GM21786 (cell line): ENCODE measurements around the gene SDK1.

ENCODE experiments used
- ATAC-seq: cut with Tn5 transposase; IDR thresholded peaks from one replicate; pipeline ENCODE4 v1.9.1; 2021; ENCODE audit not compliant: unreplicated experiment

Gene SDK1

DNA sequence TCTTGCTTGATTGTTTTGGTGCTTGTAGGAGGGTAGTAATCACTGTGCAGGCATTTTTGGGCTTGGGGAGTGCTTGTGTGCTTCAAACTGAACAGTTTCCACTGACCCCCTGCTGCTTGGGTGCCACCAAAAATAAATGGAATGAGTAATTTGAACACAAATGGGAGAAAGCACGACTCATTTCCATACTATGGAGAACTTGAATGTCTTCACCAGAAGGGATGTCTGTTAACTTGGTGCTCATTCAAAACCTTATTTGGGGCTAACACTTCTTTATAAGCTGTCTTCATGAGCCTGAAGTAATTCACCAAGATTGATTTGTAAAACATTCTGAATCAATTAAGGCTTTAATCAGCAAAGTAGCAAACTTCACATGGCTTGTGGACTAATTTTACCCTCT is 560.3 kb downstream of the SDK1 start:
- no peak for ATAC-seq

DNA sequence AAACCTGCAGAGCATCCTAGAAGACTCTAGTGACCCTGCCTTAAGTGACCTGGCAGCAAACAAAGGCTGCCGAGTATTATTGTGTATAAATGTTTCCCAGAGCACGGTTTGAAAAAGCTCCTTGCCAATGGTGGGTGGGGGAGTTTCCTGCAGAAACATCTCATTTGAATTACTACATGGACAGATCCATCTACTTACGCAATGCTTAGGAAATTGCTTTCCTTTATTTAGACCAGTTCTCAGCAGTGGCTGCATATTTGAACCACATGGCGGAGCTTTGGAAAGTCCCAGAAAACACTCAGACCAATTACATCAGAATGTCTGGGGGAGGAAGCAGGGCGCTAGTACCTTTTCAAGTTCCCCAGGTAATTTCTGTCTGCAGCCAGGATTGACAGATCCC is 560.9 kb downstream of the SDK1 start:
- no peak for ATAC-seq

DNA sequence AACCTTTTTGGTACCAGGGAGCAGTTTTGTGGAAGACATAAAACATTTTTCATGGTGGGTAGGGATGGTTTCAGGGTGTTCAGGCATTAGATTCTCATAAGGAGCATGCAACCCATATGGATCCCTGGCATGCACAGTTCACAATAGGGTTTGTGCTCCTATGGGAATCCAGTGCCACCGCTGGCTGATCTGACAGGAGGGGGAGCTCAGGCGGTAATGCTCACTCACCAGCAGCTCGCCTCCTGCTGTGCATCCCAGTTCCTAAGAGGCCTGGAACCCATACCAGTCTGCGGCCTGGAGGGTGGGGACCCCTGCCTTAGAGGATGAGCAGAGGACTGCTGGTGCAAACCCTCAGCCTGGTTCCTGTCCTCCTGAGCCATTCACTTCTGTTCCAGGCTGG is 561.7 kb downstream of the SDK1 start:
- no peak for ATAC-seq

DNA sequence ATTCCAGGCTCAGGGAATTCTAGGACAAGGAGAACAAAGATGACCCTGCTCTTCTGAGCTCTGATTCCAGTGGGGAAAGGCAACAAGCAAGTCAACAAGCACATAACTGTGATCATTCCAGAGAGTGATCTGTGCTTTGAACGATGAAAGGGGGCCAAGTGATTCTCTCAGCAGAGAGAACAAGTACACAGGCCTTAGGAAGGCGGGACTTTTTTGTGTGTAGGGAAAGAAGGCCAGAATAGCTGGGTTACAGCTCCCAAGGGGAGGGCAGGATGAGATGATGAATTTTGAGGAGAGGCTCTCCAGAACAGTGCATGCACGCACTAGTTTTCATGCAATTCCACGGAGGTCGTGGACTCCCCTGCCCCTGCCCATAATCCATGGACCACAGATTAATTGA is 565.2 kb downstream of the SDK1 start:
- no peak for ATAC-seq

DNA sequence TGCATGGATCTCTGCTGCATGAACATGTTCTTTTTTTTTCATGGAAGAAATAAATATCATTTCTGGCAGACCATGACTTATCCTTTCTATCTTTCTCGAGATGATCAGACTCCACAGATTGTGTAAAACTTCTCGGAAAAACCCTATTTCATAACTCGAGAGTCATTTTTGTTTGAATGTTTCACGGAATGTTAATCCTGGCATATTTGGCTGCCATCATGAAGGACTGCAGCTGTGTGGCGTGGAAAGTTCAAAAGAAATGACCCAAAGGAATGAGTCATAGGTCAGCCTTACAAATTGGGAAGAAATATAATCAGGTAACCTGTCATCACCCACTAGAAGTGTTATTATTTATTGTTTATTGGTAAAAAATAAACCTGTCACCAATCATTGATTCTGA is 566.8 kb downstream of the SDK1 start:
- no peak for ATAC-seq

DNA sequence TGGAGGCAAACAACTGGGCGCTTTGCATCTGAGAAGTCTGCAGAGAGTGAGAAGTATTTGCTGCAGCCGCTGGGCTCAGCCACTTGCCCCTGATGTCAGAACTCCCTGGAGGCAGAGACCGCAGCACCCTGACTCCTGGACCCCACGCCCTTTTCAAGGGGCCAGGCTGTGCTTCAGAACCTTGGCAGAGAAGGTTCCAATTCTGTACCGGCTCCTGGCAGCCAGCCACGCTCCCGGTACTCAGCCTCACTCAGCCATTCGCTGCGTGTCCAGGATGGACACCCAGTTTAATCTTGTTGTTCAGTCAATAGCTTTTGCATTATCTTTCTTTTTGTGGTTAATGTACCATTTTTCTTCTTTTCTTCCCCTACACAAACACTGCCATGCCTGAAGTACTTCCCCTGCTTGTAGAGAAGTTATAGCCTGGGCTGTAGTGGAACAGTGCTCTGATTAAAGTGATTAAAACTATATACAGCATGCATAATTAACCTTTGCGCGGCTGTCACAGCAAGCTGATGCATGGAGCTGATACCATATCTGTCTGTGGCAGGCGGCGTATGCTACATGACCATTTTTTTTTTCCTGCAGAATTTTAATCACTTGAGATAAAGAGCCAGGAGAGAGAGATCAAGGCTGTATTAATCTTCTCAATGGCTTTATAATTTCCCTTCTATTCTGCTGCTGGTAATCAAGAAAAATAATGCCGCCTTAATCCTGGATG is 578.5 kb downstream of the SDK1 start:
- ATAC-seq = no peak

DNA sequence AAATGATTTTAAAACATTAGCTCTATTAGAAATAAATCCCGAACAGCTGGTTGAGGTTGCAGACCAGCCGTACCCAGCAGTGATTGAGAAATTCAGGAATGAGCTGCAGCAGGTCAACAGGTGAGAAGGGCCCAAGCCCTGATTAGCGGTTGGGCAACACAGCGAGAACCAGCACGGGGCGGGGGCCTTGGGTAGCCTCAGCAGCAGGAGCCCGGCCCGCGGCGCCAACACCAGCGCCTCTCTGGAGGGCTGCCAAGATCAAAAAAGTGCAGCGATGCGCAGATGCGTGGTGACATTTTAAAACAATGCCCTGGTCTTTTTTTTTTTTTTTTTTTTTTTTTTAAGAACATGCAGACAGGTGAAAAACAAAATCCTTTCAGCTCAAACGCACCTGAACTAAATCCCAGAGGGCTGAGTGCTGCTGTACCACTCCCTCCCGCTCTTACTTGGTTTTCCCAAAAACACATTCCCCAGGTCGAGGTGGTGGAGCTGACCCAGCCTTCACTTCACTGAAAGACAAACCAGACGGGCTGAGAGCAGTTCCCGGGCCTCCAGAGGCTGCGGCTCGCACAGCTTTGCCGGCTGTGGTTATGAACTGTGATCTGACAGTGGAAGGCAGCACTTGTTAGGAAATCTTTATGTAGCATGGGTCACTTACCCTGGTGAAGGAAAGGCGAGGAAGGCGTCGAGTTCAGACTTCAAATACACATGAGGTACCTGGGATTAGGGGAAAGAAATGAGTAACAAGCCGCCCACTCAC is 579.4 kb downstream of the SDK1 start:
- no peak for ATAC-seq

DNA sequence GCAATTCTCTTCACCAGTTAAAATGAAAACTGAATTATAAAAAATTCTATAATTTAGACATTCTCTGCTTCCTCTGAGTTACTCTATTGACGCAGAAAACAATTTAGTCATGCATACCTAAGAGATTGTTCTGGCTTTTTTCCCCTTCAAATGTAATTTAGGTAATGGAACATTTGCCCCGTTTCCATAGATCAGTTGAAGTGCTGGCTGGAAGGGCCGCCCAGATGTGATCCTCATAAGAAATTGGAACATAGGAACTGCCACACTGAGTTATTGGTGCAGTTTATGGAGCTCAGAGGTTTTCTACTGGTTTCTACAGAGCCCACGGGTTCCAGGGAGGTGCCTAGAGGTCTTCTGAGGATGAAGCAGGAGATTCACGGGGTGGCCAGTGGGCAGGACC is 581.7 kb downstream of the SDK1 start:
- no peak for ATAC-seq

DNA sequence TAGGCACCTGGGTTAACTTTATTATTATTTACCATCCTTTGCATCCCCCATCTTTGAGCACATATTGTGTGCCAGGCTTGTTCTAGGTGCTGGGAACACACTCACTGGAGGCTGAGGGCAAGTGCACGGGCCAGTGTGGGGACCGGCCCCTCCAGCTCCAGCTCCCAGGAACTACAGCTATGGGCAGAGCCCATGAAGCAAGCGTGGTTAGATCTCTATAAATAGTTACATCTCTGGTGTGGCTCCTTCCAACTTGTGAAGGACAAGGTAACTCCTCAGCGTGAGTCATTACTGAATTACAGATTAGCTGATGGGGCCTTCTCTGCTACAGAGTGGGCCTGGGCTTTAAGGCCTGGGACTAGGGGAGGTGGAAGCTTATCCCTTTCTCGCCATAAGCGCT is 583.5 kb downstream of the SDK1 start:
- ATAC-seq = no peak

DNA sequence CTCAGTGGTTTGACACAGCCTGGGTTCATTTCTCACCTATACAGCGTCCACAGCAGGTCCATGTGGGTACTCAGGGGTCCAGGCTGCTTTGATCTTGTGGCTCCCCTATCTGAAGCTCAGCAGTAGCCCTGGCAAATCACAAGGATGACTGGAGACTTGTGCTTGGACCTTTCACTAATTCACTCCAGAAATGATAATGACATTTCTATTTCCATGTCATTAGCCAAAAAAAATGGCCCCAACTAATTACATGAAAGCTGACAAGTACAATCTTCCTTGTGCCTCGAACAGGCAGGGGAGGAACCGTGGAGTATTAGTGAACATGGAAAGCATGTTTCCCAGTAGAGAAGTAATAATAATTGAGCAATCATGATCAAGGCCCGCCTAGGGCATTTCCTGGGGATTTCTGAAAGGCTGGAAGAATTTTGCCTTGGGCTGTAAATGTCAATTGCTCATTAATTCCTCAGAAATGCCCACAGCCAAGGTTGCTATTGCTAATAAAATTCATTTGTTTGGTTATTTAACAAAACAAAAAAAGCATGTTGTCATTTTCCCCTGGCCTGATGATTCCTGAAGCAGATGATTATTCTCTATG is 586.1 kb downstream of the SDK1 start:
- ATAC-seq = no peak

DNA sequence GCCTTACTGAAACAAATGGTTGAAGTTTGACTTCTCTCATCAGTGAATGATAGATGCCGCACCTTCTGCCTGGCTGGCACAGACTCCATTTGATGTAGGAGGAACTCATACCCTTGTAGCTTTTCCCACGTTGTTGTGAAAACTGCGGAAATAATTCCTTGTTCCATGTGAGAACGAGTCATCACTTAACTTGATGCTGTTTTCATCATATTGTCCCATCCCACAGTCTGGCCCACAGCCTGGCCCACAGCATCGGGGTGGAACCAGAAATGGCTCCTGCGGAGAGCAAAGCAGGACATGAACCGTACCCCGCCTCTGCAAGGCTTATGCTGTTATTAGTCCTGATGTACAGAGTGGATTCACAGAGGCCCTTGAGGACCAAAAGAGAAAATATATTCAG is 587.0 kb downstream of the SDK1 start:
- no peak for ATAC-seq

DNA sequence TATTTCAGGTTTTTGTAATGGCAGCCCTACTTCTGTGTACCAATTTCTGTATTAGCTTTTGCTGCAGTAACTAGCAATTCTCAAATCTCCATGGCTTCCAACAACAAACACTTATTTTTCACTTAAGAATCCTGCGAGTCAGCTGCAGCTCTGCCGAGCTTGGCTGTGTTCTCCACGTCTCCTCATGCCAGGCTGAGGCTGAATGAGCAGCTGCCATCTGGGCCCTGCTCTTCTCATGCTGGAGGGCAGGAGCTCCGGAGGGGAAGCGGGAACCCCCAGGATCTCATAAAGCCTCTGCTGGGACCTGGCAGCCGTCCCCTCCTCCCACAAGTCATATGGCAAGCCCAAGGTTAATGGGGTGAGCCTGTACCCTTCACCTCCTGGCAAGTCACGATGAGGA is 591.1 kb downstream of the SDK1 start:
- no peak for ATAC-seq

DNA sequence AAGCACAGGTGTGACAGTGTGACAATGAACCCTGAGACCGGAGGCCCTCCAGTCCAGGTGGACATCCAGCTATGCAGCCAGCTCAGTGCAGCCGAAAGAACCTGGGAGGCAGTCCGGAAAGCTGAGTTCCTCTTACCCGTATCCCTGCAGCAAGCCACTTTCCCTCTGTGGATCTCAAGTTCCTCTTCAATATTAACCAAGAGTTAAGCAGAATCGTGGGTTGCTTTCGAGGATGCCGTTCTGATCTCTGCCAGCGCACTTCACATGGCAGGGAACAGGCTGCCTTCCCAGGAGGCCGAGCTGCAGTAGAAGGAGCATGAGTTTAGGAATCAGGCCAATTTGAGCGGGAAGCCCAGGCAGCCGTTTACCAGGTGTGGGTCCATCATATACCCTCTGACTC is 591.6 kb downstream of the SDK1 start:
- ATAC-seq = no peak

DNA sequence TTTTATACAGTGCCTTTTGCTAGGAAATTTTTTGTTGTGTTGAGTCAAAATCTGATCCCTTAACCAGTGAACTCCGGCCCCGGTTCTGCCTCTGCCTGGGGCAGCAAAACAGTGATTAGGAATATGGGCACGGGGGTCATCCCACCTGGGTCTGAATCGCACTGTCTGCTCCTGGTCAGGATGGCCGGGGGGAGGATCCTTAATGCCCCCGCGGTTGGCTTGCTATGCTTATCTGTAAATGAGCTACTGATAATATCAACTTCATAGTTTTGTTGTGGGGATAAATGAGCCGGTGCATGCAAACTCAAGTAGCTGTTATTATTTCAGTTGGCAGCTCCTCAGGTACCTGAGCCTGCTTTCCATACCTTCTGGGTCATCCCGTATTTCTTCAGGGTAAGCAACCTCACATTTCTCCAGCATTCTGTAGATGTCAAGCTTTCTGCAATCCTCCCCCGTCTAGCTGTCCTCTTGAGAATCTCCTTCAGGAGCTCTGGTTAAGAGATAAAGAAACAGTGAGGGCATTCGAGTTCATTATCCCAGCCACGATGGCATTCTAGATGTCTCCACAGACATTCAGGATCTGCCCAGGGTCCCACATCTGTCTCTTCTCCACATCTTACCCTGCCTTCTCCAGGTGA is 592.2 kb downstream of the SDK1 start:
- no peak for ATAC-seq

DNA sequence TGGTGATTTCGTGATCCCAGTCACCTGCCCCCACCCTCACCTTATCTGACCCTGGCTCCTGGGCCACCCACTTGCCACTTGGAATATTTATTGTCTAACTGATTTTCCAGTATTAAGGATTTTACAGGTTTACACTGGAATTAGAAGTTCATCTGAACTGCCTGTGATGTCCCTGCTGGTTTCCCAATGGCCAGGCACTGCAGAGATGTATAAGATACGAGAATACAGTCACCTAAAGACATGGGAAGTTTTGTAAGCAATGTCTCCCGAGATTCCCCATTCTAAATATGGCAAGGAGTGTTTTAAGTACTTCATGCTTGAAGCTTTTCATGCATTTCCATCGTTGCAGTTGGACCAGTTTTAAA is 592.7 kb downstream of the SDK1 start:
- no peak for ATAC-seq

DNA sequence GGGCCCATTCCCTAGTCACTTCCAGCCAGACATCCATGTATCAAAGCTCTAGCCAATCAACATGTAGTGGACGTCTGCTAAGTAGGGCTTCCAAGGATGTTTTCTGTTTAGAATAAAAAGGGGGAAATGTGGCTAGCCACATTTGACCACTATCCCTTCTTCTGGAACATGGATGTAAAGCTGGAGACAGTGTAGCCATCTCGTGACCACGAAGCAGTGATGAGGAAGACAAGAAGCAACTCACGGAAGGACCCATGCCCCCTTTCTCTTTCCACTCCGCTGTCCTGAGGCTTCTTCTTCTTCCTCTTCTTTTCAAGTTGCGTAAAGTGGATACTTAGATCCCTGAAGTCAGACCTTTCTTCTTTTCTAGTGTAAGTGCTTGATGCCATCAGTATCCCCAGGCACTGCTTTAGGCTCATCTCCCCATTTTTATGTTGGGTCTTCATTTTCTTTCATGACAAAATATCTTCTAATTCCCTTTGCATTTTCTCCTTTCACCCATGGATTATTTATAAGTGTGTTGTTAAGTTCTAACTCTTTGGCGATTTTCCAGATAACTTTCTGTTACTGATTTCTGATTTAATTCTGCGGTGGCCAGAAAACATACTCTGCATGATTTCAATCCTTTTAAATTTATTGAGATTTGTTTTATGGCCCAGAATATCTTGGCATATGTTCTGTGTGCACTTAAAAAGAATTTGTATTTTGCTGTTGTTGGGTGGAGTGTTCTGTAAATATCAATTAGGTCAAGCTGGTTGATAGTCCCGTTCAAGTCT is 594.5 kb downstream of the SDK1 start:
- no peak for ATAC-seq

DNA sequence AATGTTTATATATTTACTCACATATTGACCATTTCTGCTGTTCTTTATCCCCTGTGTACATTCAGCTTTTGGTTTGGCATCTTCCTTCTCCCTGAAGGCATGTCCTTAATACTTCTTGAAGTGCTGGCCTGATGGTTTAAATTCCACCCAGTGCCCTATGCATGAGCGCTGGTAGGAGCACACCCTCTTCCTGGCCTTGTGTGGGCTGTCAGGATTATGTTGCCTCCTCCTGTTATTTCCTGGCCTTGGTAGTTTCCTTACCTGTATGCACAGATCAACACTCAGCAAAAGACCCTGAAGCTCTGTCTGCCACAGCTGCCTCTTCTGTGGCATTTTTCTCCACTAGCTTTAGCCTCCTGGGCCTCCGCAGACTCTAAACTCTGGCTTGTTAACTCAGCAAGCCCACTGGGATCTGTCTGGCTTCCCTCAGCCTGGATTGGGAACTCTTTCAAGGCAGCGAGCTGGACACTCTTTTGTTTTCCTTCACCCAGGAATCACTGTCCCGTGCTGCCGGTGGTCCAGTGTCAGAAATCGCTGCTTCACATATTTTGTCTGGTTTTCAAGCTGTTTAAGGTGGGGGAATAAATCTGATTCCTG is 595.2 kb downstream of the SDK1 start:
- ATAC-seq = no peak

DNA sequence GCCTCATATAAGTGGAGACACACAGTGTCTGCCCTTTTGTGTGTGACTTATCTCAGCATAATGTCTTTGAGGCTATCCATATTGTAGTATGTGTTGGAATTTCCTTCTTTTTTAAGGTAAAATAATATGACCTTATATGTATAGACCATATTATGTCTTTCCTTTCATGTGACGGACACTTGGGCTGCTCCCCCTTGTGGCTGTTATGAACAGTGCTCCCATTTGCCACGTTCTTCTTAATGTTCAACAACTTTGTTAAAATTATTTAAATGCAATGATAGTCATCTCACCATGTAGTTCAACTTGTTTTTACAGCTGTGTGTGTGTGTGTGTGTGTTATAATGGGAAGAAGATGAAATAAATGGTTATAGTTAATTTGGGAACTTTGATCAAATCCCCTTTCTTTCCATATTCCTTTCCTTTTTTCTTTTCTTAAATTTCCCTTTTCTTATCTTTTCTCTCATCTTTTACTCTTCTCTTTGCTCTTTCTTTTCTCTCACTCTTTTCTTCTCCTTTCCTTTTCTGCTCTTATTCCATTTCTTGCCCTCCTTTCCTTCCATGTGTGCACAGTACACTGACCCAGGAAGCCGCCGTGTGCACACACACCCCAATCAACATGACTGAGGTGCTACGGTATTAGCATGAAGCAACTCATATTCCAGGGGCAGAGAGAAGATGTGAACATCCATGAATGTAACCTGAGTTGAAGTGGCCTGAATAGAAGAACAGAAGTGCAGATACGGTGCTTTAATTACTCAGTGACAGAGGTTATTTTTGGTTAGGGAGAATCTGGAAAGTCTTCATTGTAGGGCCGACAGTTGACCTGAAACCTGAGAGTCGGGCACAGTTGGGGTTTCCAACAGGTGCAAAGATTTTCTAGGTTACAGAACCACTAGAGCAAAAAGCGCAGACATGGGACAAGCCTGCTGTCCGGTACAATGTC is 596.6 kb downstream of the SDK1 start:
- ATAC-seq = no peak

DNA sequence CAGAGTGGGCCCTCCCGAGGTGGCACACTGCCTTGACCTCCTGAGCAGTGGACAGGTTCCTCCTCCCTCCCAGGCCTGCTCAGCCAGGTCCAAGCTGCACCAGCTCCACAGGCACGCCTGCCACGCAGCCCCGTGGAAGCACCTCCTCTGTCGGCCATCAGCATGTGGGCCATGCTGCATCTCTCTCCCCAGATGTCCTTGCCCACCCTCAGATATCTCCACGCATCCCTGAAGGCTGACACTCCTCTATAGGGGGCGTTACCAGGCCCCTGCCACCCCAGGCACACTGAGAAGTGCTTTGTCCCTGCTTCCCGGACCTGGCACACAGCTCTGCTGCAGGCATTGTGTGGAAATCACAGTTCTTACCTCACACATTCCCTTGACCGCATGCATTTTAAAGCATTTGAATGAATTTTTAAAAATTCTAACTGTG is 598.5 kb downstream of the SDK1 start:
- ATAC-seq = no peak

DNA sequence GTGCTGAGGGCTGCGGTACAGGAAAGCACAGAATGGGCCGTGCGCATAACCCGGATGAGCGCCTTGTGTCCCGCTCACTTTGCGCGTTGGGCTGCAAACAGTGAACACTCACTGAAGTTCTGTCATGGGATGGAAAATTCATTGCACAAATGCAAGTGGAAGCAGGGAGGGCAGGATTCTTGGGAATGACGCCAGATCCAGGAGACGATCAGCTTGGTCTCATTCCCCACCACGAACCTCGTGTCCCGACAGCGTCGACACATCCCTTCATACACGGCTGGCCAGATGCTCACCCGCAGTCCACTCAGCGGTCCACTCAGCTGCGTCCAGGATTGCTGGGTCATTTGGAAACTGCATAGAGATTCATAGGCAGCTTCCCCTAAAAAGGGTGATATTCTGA is 607.1 kb downstream of the SDK1 start:
- no peak for ATAC-seq
